Measurements from ENCODE around the gene PLOD3.

The PLOD3 gene

DNA sequence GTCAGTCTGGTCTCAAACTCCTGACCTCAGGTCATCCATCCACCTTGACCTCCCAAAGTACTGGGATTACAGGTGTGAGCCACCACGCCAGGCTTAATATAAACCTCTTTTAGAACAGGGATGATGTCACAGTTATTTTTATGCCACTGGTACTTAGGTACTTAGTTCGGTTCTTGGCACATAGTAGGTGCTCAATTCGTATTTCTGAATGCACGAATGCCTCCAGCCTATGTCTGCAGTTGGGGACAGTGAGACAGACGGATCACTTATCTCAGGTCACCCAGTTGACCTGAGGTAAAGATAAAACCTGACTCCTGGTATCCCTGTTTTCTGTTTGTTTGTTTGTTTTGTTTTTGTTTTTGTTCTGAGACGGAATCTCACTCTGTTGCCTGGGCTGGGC lies 31.2 kb downstream of the PLOD3 start:
- DNase-seq (ENCODE audit: low read depth in 1 of 2, low spot score in 1 of 2) = no peak

DNA sequence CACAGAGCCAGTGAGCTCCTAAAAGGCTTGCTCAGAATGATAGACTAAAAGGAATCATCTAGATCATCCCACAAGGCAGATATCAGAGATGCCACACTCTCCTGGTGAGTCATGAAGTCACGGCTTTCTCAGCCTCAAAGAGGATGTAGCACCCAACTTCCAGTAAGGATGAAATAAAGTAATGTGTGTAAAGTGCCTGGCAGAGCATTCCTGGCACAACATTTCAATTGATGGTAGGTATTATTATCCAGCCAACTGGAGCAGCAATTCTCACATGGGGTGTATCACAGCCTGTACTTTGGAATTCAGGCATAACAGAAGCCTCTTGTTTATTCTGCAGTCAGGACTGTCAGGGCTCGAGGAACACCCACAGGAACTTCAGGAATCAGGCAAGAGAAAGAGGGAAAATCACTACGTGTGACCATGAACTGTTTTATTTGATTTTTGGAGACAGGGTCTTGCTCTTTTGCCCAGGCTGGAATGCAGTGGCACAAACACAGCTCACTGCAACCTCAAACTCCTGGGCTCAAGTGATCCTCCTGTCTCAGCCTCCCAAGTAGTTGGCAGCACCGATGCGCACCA lies 32.0 kb downstream of the PLOD3 start:
- no peak for DNase-seq (ENCODE audit: low read depth in 1 of 2, low spot score in 1 of 2)

GRCh38 chr7:101180130-101180755 lies 37.1 kb downstream of the PLOD3 start, which contains the start of gene NAT16:
TSS of gene NAT16 (minus strand) at chr7:101180293. CDS start at chr7:101174807, 5,486 bp downstream.
- no peak for DNase-seq (ENCODE audit: low read depth in 1 of 2, low spot score in 1 of 2)

GRCh38 chr7:101179713-101180112 lies 37.7 kb downstream of the PLOD3 start:
- DNase-seq (ENCODE audit: low read depth in 1 of 2, low spot score in 1 of 2) = no peak

- DNase-seq (ENCODE audit: low read depth in 1 of 2, low spot score in 1 of 2) = no peak
Observed at GRCh38 chr7:101179117-101179516, 38.3 kb downstream of the PLOD3 start.

- no peak for DNase-seq (ENCODE audit: low read depth in 1 of 2, low spot score in 1 of 2)
Observed at GRCh38 chr7:101177644-101178043, 39.7 kb downstream of the PLOD3 start.

GRCh38 chr7:101175664-101176063 lies 41.7 kb downstream of the PLOD3 start:
- no peak for DNase-seq (ENCODE audit: low read depth in 1 of 2, low spot score in 1 of 2)

DNA sequence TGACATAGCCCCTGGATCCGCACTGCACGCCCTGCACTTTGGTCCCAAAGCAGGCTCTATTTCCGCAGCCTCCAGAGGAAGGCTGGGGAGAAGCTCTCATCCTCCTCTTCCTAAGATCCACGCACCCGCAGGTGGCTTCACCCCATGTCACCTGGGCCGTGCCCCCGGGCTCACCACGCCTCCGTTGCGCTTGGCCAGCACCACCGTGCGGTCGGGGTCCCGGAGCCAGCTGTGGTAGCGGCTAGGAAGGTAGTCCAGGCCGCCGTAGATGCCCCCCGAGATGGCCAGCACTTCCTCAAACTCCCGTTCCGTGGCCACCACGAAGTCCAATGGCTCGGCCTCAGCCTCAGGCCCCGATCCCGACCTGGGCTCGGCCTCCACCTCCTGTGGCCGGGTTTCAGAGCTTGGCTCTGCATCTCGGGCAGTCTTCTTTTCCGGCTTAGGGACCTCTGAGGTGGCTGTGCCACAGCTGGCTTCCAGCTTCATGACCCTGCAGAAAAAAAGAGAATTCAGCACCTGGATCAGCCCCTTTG lies 43.0 kb downstream of the PLOD3 start:
- DNase-seq (ENCODE audit: low read depth in 1 of 2, low spot score in 1 of 2) = no peak

DNA sequence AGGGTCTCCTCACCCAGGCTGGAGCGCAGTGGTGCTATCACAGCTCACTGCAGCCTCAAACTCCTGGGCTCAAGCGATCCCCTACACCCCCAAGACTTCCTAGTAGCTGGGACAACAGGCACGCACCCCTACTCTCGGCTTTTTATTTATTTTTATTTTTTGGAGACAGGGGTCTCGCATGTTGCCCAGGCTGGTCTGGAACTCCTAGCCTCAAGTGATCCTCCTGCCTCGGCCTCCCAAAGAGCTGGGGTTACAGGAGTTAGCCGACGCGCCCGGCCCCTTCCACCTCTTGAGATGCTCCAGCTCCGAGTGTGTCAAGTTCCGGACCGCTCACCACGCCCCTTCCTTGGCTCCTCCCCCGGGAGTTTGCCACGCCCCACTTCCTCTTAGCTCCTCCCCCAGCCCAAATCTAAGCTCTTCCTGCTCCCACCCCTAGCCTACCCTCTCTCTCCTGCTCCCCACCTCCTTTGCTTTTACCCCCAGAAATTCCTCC lies 43.6 kb downstream of the PLOD3 start:
- DNase-seq (ENCODE audit: low read depth in 1 of 2, low spot score in 1 of 2) = peak in 1 of 2 donors; percentile 33

- DNase-seq (ENCODE audit: low read depth in 1 of 2, low spot score in 1 of 2) = no peak
Observed at GRCh38 chr7:101172854-101173751, 44.3 kb downstream of the PLOD3 start.

DNA sequence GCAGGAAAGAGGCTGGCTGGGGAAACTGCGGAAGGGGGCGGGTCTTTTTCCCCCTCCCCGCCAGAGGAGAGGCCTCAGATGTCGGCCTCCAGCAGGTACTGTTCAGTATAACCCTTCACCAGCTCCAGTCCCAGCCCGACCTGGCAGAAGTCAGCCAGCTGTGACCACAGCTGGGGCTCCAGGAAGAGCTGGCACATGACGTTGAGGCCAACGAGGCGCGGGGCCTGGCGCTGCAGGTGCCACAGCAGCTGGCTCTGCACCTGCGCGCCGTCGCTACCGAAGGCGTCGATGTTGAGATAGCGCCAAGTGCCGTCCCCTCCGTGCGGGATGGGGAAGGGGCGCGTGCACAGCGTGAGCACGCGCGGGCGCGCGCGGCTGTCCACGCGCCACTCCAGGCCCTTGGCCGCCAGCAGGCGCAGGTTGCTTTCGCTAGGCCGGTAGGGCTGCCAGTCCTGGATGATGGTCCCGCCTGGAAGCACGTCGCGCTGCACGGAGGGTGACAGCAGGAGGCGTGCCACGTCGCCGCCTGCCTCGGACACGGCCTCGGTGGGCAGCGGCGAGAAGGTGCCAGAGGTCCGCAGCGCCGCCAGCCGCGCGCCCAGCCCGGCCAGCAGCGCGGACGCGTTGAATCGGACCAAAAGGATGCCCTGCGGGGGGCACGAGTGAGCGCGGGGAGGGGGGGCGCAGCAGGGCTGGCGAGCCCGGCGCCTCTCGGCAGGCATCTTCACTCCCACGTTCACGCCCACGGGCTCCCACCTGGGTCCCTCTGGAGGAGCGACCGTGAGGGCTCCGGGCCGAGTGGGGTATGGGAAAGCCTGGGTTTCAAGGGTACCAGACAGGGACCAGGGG lies 45.2 kb downstream of the PLOD3 start:
- no peak for DNase-seq (ENCODE audit: low read depth in 1 of 2, low spot score in 1 of 2)

DNA sequence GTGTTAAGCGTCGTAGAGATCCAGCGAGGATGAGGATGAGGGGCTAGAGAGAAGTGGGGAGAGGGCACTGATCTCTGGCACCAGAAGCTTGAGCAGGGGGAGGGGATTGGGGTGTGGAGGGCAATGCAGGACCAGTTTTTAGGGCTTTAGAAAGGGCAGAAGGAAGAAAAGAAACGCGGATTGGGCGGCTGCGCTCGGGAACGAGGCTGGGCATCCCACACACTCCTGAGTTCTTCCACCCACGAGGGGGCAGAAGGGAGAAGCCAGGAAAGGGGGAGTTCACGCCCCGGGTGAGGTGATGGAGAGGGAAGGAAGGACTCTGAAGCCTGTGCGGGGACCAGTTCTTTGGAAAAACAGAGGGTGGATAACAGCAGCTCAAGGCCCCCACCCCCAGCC lies 45.9 kb downstream of the PLOD3 start:
- DNase-seq (ENCODE audit: low read depth in 1 of 2, low spot score in 1 of 2) = no peak

DNA sequence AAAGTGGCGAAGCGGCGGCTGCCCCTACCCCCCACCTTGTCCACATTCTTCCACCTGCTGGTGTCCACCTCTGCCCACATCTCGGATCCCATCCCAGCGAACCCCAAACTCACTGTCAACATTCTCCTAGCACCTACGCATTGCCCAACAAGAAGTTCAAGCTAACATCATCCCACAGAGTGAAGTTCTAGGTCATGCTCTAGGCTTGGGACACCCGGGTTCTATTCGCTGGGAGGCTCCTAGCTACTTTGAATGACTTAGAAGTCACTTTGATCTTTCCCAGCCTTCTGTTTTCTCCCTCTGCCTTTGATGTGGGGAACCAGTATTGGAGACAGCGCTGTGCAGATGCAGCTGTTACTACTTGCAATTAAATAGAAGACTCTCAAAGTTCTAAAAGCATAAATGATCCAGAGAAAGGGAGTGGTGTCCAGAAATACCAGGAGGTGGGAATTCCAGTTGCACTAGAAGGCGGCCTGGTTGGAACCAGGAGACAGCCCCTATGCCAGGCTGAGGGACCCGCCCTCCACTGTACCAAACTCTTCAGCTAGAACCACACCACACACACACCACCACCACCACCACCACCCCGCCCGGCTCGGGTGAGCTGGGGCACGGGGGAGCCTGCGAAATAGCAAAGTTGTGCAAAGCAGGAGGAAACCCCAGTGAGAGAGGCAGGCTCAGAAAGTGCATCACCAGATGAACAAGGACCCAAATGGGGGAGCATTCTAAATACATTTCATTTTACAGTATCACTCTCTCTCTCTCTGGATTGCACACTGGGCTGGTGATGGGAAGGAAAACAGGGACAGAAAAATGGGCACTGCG lies 46.6 kb downstream of the PLOD3 start:
- DNase-seq (ENCODE audit: low read depth in 1 of 2, low spot score in 1 of 2) = no peak

- peak; percentile 64 to 66 for DNase-seq (ENCODE audit: low read depth in 1 of 2, low spot score in 1 of 2)
Observed at GRCh38 chr7:101169838-101170551, 47.4 kb downstream of the PLOD3 start.

GRCh38 chr7:101169110-101169837 lies 48.1 kb downstream of the PLOD3 start:
- no peak for DNase-seq (ENCODE audit: low read depth in 1 of 2, low spot score in 1 of 2)

DNA sequence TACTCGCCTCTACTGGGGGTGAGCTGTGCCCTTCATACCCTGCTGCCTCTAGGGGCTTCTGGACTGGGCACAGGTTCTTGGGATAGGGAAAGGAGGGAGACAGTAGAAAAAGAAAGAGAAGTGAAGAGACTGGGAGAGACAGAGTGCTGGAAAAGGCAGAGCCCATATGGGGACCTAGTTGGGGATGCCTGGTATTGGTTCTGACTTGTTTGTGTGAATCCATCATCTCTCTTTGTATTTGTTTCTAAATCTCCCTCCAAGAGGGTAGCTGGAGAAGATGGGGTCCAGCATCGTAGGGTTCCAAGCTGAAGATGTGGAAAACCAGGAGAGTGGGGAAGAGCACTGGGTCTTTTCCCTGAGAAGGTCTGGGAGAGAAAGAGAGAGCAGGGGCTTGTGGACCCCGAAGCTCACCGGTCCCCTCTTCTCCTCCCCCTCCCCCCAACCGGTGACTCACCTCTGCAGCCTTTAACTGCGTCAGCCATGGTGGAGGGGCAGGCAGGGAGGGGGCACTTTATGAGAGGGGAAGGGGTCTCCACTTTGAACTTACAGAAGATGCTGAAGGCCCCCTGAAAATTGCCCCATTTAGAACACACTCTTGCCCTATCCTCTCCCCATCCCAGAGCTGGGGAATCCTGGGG lies 48.9 kb downstream of the PLOD3 start:
- no peak for DNase-seq (ENCODE audit: low read depth in 1 of 2, low spot score in 1 of 2)

DNA sequence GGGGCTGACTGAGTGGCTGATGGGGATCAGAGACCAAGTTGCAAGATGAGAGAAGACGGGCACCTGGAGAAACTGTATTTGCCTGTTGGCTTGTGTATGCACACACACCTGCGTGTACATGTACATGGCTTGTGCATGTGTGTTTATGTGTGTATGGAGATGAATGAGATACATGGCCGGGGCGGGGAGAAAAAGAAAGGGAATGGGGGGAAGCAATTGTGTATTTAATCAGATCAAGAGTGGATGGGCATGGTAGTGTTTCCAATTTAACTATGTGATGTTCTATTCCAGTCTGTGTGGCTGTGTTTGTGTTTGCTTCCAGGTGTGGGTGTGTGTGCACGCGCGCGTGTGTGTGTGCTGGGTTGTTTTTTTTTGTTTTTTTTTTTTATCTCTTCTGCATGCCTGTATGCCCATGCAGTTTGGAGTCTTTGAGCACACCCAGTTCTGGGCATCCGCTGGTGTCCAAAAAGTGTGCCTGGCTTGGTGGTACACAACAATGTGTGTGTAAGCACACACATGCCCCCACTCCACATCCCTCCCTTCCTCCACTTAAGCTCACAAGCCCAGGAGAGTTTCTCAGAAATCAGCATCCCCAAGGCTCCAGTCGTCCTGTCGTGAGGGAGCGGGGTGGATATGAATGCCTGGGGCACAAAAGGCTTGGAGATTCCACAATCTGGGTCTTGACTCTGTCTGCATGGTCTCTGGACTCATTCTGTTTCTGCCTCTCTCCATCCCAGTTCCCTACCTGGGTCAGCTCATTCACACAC lies 49.6 kb downstream of the PLOD3 start:
- DNase-seq (ENCODE audit: low read depth in 1 of 2, low spot score in 1 of 2) = no peak

Data from activated T-helper 1 cell treated with anti-CD3 and anti-CD28 coated beads, Interleukin-2, amount 50 U/mL, for 16 hours (primary cell).